ENCODE results near the gene RBM17.

RBM17 gene

DNA sequence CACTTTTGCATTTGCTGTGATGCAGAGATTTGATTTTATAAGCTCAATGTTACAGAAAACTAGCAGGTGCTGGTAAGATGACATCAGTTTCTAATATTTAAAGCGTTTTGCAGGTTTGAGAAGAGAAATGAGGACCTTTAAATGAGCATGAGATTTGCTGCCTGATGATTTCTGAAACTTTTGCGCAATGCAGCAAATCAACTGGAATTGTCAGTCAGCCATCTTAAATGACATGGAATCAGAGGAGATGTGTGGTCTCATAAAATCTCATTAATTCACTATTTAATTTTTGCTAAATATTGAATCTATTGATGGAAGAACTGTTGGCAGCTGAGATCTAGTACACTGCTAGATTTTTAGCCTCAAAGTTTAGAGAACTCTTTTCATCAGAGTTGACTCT lies 3.9 kb downstream of the RBM17 start:
- TF ChIP-seq, protein P1, sequence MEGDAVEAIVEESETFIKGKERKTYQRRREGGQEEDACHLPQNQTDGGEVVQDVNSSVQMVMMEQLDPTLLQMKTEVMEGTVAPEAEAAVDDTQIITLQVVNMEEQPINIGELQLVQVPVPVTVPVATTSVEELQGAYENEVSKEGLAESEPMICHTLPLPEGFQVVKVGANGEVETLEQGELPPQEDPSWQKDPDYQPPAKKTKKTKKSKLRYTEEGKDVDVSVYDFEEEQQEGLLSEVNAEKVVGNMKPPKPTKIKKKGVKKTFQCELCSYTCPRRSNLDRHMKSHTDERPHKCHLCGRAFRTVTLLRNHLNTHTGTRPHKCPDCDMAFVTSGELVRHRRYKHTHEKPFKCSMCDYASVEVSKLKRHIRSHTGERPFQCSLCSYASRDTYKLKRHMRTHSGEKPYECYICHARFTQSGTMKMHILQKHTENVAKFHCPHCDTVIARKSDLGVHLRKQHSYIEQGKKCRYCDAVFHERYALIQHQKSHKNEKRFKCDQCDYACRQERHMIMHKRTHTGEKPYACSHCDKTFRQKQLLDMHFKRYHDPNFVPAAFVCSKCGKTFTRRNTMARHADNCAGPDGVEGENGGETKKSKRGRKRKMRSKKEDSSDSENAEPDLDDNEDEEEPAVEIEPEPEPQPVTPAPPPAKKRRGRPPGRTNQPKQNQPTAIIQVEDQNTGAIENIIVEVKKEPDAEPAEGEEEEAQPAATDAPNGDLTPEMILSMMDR (IDR thresholded peaks at IDR 0.05; ENCODE audit: poor library complexity, severe bottlenecking): no peak
- peaks cover 8% of the 10 kb centered on the region for H3K4me1 ChIP-seq (ENCODE audit: insufficient read depth, poor library complexity, severe bottlenecking)
- DNase-seq (ENCODE audit: low spot score) (no peak), ATAC-seq (ENCODE audit: low read depth) (no peak)
- H3K9me3 ChIP-seq (ENCODE audit: severe bottlenecking): no peaks in the 10 kb centered on the region
- no peak overlapping the region for H3K27ac ChIP-seq (ENCODE audit: poor library complexity, severe bottlenecking)
- H3K36me3 ChIP-seq (ENCODE audit: low read depth): peaks cover 13% of the 10 kb centered on the region
- no peak overlapping the region for H3K4me3 ChIP-seq (ENCODE audit: severe bottlenecking)
- H3K27me3 ChIP-seq (ENCODE audit: insufficient read depth, poor library complexity, severe bottlenecking): no peaks in the 10 kb centered on the region

DNA sequence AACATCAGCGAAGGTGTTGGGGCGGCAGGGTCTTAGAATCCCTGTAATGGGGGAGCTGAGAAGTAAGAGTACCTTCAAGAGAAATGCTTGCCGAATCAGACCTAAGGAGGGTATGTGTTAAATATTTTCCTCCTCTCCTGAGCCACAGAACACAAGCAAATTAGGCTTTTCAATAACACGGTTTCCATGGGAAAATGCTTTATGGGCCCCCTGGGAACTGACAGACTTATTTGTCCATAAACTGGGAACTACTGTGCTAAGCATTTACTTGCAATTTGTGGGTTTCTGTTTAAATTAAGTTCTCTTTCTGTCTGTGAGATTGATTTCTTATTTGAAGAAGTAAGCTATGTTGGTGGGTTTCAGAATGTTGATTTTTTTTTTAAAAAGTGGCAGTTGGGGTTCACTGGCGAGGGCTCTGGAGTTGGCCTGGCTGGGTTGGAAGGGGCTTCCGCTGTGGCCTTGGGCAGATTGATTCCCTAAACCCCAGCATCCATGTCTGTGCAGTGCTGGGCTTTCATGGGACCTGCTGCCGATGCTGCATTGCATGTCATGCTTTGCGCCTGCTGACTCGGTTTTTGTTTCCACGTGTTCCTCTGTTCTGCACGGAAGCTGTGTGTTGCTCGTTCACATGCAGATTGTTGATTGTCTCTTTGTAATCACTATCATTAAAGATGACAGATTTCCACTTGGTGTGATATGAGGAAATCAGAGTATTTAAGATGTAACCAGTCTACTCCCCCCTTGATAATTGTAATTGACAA lies 7.2 kb downstream of the RBM17 start:
- Histone ChIP-seq H3K27me3 (ENCODE audit: insufficient read depth, poor library complexity, severe bottlenecking) (no peaks in the 10 kb centered on the region), H3K9me3 (ENCODE audit: severe bottlenecking) (no peaks in the 10 kb centered on the region), H3K36me3 (ENCODE audit: low read depth) (peaks cover 42% of the 10 kb centered on the region), H3K4me3 (ENCODE audit: severe bottlenecking) (no peak overlapping the region), H3K27ac (ENCODE audit: poor library complexity, severe bottlenecking) (no peak overlapping the region), H3K4me1 (ENCODE audit: insufficient read depth, poor library complexity, severe bottlenecking) (peaks cover 4% of the 10 kb centered on the region)
- TF ChIP-seq, protein P1 (IDR thresholded peaks at IDR 0.05; ENCODE audit: poor library complexity, severe bottlenecking): no peak
- ATAC-seq (ENCODE audit: low read depth) (no peak), DNase-seq (ENCODE audit: low spot score) (no peak)

DNA sequence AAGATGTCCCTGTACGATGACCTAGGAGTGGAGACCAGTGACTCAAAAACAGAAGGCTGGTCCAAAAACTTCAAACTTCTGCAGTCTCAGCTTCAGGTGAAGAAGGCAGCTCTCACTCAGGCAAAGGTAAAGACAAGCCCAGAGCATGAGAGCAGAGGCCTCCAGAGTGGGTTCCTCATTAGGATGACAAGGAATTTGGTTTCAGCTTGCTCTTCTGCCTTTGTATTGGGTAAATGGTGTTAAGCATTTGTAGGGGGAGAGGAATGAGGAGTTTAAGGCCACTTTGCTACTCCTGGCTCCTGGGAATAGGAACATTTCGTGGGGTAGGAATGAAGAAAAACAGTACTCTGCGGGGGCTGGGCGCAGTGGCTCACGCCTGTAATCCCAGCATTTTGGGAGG lies 8.2 kb downstream of the RBM17 start:
- Histone ChIP-seq H3K27me3 (ENCODE audit: insufficient read depth, poor library complexity, severe bottlenecking) (no peaks in the 10 kb centered on the region), H3K27ac (ENCODE audit: poor library complexity, severe bottlenecking) (no peak overlapping the region), H3K9me3 (ENCODE audit: severe bottlenecking) (no peaks in the 10 kb centered on the region), H3K36me3 (ENCODE audit: low read depth) (peaks cover 53% of the 10 kb centered on the region), H3K4me1 (ENCODE audit: insufficient read depth, poor library complexity, severe bottlenecking) (no peaks in the 10 kb centered on the region), H3K4me3 (ENCODE audit: severe bottlenecking) (no peak overlapping the region)
- TF ChIP-seq, protein P1 (IDR thresholded peaks at IDR 0.05; ENCODE audit: poor library complexity, severe bottlenecking): no peak
- DNase-seq (ENCODE audit: low spot score) (no peak), ATAC-seq (ENCODE audit: low read depth) (no peak)

DNA sequence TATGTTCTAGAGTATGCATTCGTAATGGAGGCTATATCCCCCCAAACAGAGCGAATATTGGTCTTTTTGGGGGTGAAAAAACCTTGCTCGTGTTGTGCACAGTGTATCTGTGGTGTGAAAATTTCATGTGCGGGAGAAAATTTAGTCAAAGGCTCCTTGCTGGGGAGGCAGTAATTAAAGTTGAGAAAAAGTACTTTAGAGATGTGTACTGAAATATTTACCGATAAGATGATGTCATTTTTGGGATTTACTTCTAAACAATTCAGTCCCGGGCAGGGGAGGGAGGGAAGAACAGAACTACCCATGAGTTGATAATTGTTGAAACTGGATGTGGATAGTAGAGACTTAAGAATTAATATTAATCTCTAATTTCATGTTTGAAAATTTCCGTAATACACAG lies 9.3 kb downstream of the RBM17 start:
- Histone ChIP-seq H3K27ac (ENCODE audit: poor library complexity, severe bottlenecking) (no peak overlapping the region), H3K27me3 (ENCODE audit: insufficient read depth, poor library complexity, severe bottlenecking) (no peaks in the 10 kb centered on the region), H3K36me3 (ENCODE audit: low read depth) (peaks cover 63% of the 10 kb centered on the region), H3K9me3 (ENCODE audit: severe bottlenecking) (no peaks in the 10 kb centered on the region), H3K4me3 (ENCODE audit: severe bottlenecking) (no peak overlapping the region), H3K4me1 (ENCODE audit: insufficient read depth, poor library complexity, severe bottlenecking) (no peaks in the 10 kb centered on the region)
- no peak for DNase-seq (ENCODE audit: low spot score)
- TF ChIP-seq, protein P1 (IDR thresholded peaks at IDR 0.05; ENCODE audit: poor library complexity, severe bottlenecking): no peak
- no peak for ATAC-seq (ENCODE audit: low read depth)

DNA sequence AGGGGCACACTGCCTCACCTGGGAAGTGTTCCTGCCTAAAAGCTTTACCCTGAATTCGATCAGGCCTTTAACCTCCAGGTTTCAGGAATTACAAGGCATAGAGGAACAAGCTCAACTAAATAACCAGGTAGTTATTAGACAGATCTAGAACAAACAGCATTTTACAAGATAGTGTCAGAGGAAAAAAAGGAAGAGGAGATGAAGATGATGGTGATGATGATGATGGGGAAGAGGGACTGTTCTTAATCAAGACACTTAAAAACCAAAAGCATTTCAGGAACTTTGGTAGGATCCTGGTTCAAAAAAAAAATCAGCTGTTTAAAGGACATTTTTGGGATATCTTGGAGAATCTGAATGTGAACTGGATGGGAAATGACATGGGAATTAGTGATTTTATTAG lies 11.5 kb downstream of the RBM17 start:
- Histone ChIP-seq H3K4me1 (ENCODE audit: insufficient read depth, poor library complexity, severe bottlenecking) (no peaks in the 10 kb centered on the region), H3K4me3 (ENCODE audit: severe bottlenecking) (no peak overlapping the region), H3K36me3 (ENCODE audit: low read depth) (peaks cover 83% of the 10 kb centered on the region), H3K27ac (ENCODE audit: poor library complexity, severe bottlenecking) (no peak overlapping the region), H3K9me3 (ENCODE audit: severe bottlenecking) (no peaks in the 10 kb centered on the region), H3K27me3 (ENCODE audit: insufficient read depth, poor library complexity, severe bottlenecking) (no peaks in the 10 kb centered on the region)
- ATAC-seq (ENCODE audit: low read depth) (no peak), DNase-seq (ENCODE audit: low spot score) (no peak)
- TF ChIP-seq, protein P1 (IDR thresholded peaks at IDR 0.05; ENCODE audit: poor library complexity, severe bottlenecking): no peak

Measured in RWPE2 (cell line).